ENCODE results near the gene EFCAB11.

GRCh38 chr14:89881839-89882238 is 72.7 kb downstream of the EFCAB11 start:
- no peak for TF ChIP-seq MAX (IDR thresholded peaks at IDR 0.05; ENCODE audit: low read depth, low read length)
- no peak for TF ChIP-seq CTCF (IDR thresholded peaks at IDR 0.05; ENCODE audit: low read depth, low read length)
- TF ChIP-seq POLR2A (IDR thresholded peaks at IDR 0.05; ENCODE audit: extremely low read depth, insufficient read length) = no peak
